Heart left ventricle (tissue), 16 donors: Measurements from ENCODE around the gene FEN1. TPM values are rescaled to one million over a fixed set of nuclear protein-coding genes. Genes with fewer than 3 reads are reported as not detected.
A peak's percentile ranks its signal among the peaks of the same experiment; 100 is the strongest.

Experiments
- ATAC-seq, 4 donors: fragments of 200-7000 bp; cut with Tn5 transposase; one replicate each; pipeline ENCODE4 v1.9.1; 2020 to 2022; ENCODE audit warnings: moderate library complexity in 4 of 4, mild to moderate bottlenecking in 3 of 4, moderate number of reproducible peaks in 1 of 4
- DNase-seq, 5 donors: peaks; one replicate each; pipeline ENCODE4 v3.0.0-alpha.2; 2020
- H3K27ac ChIP-seq, 12 donors: fragments of 200-600 bp; sonication (generic) in 4 of 12; one replicate each; pipeline versions ENCODE4 v1.5.0 to v1.8.0; 2016 to 2022; ENCODE audit warnings: mild to moderate bottlenecking in 2 of 12
- H3K27me3 ChIP-seq, 9 donors: fragments of 200-600 bp; sonication (generic) in 2 of 9; one replicate each; pipeline versions ENCODE4 v1.5.1 to v1.8.0; 2016 to 2022; ENCODE audit warnings: mild to moderate bottlenecking in 3 of 9
- H3K36me3 ChIP-seq, 9 donors: fragments of 200-600 bp; sonication (generic) in 2 of 9; one replicate each; pipeline versions ENCODE4 v1.5.0 to v1.8.0; 2018 to 2022; ENCODE audit warnings: mild to moderate bottlenecking in 2 of 9
- H3K4me1 ChIP-seq, 12 donors: fragments of 200-600 bp; sonication (generic) in 4 of 12; one replicate each; pipeline versions ENCODE4 v1.5.0 to v1.8.0; 2016 to 2022; ENCODE audit warnings: mild to moderate bottlenecking in 3 of 12
- H3K4me3 ChIP-seq, 12 donors: fragments of 200-600 bp; sonication (generic) in 4 of 12; one replicate each; pipeline versions ENCODE4 v1.5.0 to v1.8.0; 2017 to 2022; ENCODE audit warnings: mild to moderate bottlenecking in 9 of 12, moderate library complexity in 4 of 12
- H3K9me3 ChIP-seq, 12 donors: fragments of 200-600 bp; sonication (generic) in 4 of 12; one replicate each; pipeline versions ENCODE4 v1.5.0 to v1.8.0; 2016 to 2022; ENCODE audit warnings: mild to moderate bottlenecking in 1 of 12
- CTCF ChIP-seq, 12 donors: fragments of 200-600 bp; sonication (generic) in 4 of 12; IDR thresholded peaks; one replicate each; pipeline versions ENCODE4 v1.5.0 to v1.8.0; 2018 to 2022; ENCODE audit warnings: antibody characterized with exemption in 12 of 12, mild to moderate bottlenecking in 5 of 12
- POLR2A ChIP-seq, 2 donors: fragments of 450-650 bp; IDR thresholded peaks; one replicate each; pipeline ENCODE4 v1.6.1; 2017; ENCODE audit warnings: antibody characterized with exemption in 2 of 2, mild to moderate bottlenecking in 2 of 2, moderate library complexity in 2 of 2
- WGBS, 4 donors: extraction: QIAGEN DNeasy Blood & Tissue Kit in 2 of 4; methylation state at CpG; one replicate each; pipeline versions ENCODE4 v1.1.5 to v1.1.7; 2013 to 2018; 5-methylcytosine and 5-hydroxymethylcytosine counted together
- intact Hi-C, 10 donors: fragments of 100-400 bp; cut with DNase I; formaldehyde crosslinking; loops; one replicate each; pipeline versions ENCODE4 v1.11.1 to v1.14.2; 2022
- polyA plus RNA-seq, 2 donors: library from polyadenylated mRNA; stranded (reverse); fragments of 200-250 nt; gene quantifications; one replicate each; pipeline ENCODE4 v1.2.3, GENCODE V29; 2013
- total RNA-seq, 9 donors: library from RNA; depleted of rRNA in 2 of 9; stranded (reverse); fragments of >200 nt in 2 of 9; fragmentation: NEBNext Ultra II Directional in 3 of 9; extraction: Animal tissue kit (Norgen Biotek cat#: 25700) in 3 of 9; gene quantifications; one replicate each; pipeline versions ENCODE4 v1.1.0 to v1.2.4, GENCODE V29; 2016 to 2023
- donor health status: ischemic (EF 13 %, LVEDD 7.1; RV severe dilation, severe dysfunction).
- donor health status: healthy with polysubstance abuse.
- donor health status: DM: no; HTN: yes; CAD: no.
- donor health status: DM: no; HTN: no; CAD: no.
- donor health status: ischemic (EF 25% LVEDD 6.9; RV normal size, moderate dysfunction).
- donor health status: ischemic (EF 25% LVEDD 5.7; RV mildly dilated, moderate dysfunction).
- donor health status: healthy.
- donor health status: DM: yes; HTN: yes; CAD: no.
- donor health status: ischemic (EF 35%, LVEDD 5.7; RV mildly dilated, moderate dysfunction).
- donor health status: nonischemic (EF 11% LVEDD 7.7; RV severe dilation, severe dysfunction).
- donor health status: DM: yes; HTN: yes; CAD: no.
- donor health status: PGD.
- donor health status: ischemic (EF 29% LVEDD 5.4; RV normal size, mild dysfunction).
- donor health status: nonischemic (EF 23%, LVEDD 6.1; RV moderate dilation, normal function).

The FEN1 gene
- total and polyA plus RNA-seq, 11 donors: 2.6 to 13.7 (median 6.8) TPM

- WGBS, 4 donors: 92 to 99% (median 97%) methylated on average over 2 of the region's 2 CpGs
- no peak for ATAC-seq
- no peak for DNase-seq
- peaks cover 0 to 20% (median 6%) of the 10 kb centered on the region in 12 donors for H3K4me1 ChIP-seq
- no peak overlapping the region for H3K27ac ChIP-seq
- intact Hi-C loops: no loop called here
- H3K9me3 ChIP-seq: no peaks in the 10 kb centered on the region
- H3K4me3 ChIP-seq: no peak overlapping the region
- no peak for TF ChIP-seq POLR2A (IDR thresholded peaks at IDR 0.05)
- TF ChIP-seq CTCF (IDR thresholded peaks at IDR 0.05): no peak
- H3K36me3 ChIP-seq: no peaks in the 10 kb centered on the region
- no peaks in the 10 kb centered on the region for H3K27me3 ChIP-seq
These were observed 27.5 kb downstream of the FEN1 start for GRCh38 chr11:61820174-61820573.

- no peaks in the 10 kb centered on the region for H3K36me3 ChIP-seq
- no peaks in the 10 kb centered on the region for H3K27me3 ChIP-seq
- H3K27ac ChIP-seq: peak overlapping the region; percentile 40 to 96 (median 86)
- DNase-seq: peak in 2 of 5 donors; percentile 44 to 62
- 23 to 39% (median 27%) methylated on average over 20 to 23 of the region's 23 CpGs for WGBS, 4 donors
- ATAC-seq: peak in 1 of 4 donors; percentile 8
- peak overlapping the region; percentile 47 to 80 (median 66) for H3K4me3 ChIP-seq
- no peak for TF ChIP-seq POLR2A (IDR thresholded peaks at IDR 0.05)
- no peak for TF ChIP-seq CTCF (IDR thresholded peaks at IDR 0.05)
- no peaks in the 10 kb centered on the region for H3K9me3 ChIP-seq
- intact Hi-C loops: no loop called here
- peaks cover 0 to 47% (median 24%) of the 10 kb centered on the region in 12 donors for H3K4me1 ChIP-seq
These were observed 34.3 kb downstream of the FEN1 start for GRCh38 chr11:61826930-61827570.

GRCh38 chr11:61827571-61828378, 35.1 kb downstream of the FEN1 start, which contains the start of gene FADS2:
Gene FADS2 (plus strand): TSS chr11:61828300. CDS start chr11:61828391, 91 bp downstream.
- H3K4me3 ChIP-seq: peak within 1 kb of the TSS; percentile 47 to 80 (median 66)
- peak; percentile 94 to 96 (median 95) for DNase-seq
- peaks cover 0 to 52% (median 29%) of the 10 kb centered on the region in 12 donors for H3K4me1 ChIP-seq
- peak within 1 kb of the TSS; percentile 40 to 96 (median 86) for H3K27ac ChIP-seq
- WGBS, 4 donors: 1% methylated on average over 44 to 83 of the region's 83 CpGs
- H3K36me3 ChIP-seq: no peaks in the 10 kb centered on the region
- no peaks in the 10 kb centered on the region for H3K9me3 ChIP-seq
- H3K27me3 ChIP-seq: no peaks in the 10 kb centered on the region
- intact Hi-C loops: loop anchor here in 2 of 10 donors (1.0 kb wide), 2 partner anchors 12 to 64 kb away; partner anchors contain the start of gene FADS3 (in 1 of the 2)
- peak; percentile 52 to 90 (median 88) for ATAC-seq
- peak in 1 of 12 donors; percentile 10 for TF ChIP-seq CTCF (IDR thresholded peaks at IDR 0.05)
- peak in 1 of 2 donors; percentile 16 for TF ChIP-seq POLR2A (IDR thresholded peaks at IDR 0.05)

GRCh38 chr11:61828379-61828628, 35.6 kb downstream of the FEN1 start:
- Histone ChIP-seq H3K27ac (peak overlapping the region in 11 of 12 donors; percentile 65 to 96 (median 87)), H3K4me1 (peaks cover 0 to 55% (median 31%) of the 10 kb centered on the region in 12 donors), H3K36me3 (no peaks in the 10 kb centered on the region), H3K4me3 (peak overlapping the region; percentile 47 to 80 (median 66)), H3K9me3 (no peaks in the 10 kb centered on the region), H3K27me3 (no peaks in the 10 kb centered on the region)
- WGBS, 4 donors: 0 to 2% (median 0%) methylated on average over 15 to 16 of the region's 16 CpGs
- no peak for DNase-seq
- intact Hi-C loops: loop anchor here in 2 of 10 donors (1.0 kb wide), 2 partner anchors 13 to 63 kb away; partner anchors contain the start of gene FADS3 (in 1 of the 2)
- ATAC-seq: no peak
- TF ChIP-seq POLR2A (IDR thresholded peaks at IDR 0.05): no peak
- TF ChIP-seq CTCF (IDR thresholded peaks at IDR 0.05): no peak
